Measurements from ENCODE around the gene MPHOSPH10.
A peak's percentile ranks its signal among the peaks of the same experiment; 100 is the strongest.
"Not testable (repeated sequence)": the region's sequence is repeated elsewhere in the genome, so short reads cannot be mapped to it uniquely, and the experiment has no call there.

The MPHOSPH10 gene

DNA sequence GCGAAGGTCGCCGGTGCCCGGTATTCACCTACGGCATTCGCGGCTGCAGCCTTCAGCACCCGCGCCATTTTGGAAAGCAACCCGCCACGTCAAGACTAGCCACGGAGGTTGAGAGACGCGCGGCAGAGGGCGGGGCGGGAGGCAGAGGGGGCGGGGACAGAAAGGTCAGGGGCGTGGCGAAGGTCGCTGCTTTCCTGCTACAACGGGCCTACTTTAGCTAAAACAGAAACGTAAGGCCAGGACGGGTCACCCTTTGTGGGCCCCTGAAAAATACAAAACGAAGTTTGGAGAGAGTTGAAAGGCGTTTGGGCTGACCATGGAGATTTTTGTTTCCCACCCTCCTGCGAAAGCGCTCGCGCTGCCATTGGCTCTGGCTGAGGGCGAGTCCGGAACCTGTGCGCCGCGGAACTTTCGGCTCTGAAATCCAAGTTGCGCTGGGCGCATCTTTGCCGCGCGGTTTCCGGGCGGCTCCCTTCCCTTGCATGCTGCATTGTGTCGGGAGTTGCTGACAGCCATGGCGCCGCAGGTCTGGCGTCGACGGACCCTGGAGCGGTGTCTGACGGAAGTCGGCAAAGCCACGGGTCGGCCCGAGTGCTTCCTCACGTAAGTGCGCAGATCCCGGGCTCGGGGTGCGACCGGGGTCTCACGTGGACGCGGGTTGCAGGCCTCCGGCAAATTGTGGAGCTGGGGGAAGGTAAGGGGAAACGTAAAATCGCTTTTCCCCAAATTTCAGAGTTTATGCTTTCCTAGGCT, at the start of gene MPHOSPH10, which contains the start of gene MCEE:
Gene MPHOSPH10 (plus strand): TSS at position 483 of the 753 bp plus-strand sequence. CDS start 32 bp downstream, at position 515.
Gene MCEE (minus strand): TSS at position 78 of the 753 bp plus-strand sequence. CDS start 10 bp downstream, at position 68.
- peak; percentile 84 for DNase-seq (ENCODE audit: low read depth)

- no peak for DNase-seq (ENCODE audit: low read depth)
Observed at GRCh38 chr2:71082402-71083252, 47.8 kb upstream of the MPHOSPH10 start.

DNA sequence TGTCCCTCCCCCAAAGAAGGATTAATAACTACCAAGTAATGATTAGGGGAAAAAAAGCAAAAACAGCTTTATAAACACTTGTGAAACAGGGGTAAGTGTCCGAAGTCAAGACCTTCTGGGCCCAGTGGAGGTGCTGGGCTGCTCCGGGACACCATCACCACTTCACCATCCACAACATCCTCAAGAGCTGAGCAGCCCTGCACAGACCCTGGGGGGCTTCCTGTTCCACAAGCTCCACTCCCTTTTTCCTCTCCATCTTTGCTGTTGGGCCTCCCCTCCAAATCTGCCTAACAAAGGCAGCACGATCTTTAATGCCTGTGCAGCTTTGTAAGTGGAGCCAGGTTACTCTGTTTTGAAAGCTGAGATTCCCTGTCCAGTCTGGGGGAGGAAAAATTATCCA, 47.1 kb upstream of the MPHOSPH10 start:
- DNase-seq (ENCODE audit: low read depth) = not testable (repeated sequence)

GRCh38 chr2:71083752-71084312, 46.6 kb upstream of the MPHOSPH10 start:
- not testable (repeated sequence) for DNase-seq (ENCODE audit: low read depth)

DNA sequence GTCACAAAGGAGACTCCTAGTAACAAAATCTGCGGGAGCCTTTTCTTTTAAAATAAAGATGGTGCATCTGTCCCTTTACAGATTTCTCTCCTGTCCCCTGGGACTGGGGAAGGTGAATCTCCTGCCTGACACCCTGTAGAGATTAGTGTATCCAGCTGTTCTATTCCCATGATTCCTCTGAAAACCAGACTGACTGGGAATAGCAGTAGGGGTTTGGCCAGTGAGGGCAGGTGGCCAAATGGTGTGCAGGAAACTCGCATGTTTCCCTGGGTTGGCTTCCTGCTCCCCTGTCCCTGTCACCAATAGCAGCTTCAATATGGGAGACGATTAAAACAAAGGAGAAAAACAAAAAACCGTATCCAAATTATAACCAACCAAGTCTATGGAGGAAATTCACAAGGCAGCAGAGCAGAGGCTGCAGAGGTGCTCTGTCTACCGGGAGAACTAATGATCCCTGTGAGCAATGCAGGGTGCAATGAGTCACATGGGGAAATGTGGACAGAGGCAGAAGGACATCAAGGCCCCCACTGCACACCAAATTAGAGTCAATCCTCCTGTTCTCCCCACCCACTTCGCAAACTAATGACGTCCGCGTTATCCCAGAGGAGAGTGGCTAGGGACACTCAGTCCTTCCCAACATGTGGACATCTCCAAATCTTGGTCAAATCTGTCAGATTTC, 45.0 kb upstream of the MPHOSPH10 start:
- DNase-seq (ENCODE audit: low read depth) = not testable (repeated sequence)

DNA sequence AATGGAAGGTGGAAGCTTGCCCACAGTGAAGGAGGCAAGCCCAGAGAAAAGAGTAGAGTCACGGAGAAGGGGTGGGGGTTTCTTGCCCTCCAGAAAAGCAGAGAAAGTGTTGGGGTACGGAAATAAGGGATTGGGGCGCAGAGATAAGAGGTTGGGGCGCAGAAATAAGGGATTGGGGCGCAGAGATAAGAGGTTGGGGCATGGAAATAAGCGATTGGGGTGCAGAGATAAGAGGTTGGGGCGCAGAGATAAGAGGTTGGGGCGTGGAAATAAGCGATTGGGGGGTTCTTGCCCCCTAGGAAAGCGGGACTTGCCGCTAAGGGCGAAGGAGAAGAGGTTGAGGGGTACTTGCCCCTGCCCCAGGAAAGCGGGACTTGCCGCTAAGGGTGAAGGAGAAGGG, 41.0 kb upstream of the MPHOSPH10 start:
- not testable (repeated sequence) for DNase-seq (ENCODE audit: low read depth)

- DNase-seq (ENCODE audit: low read depth) = not testable (repeated sequence)
Observed at GRCh38 chr2:71091808-71092207, 38.6 kb upstream of the MPHOSPH10 start.

GRCh38 chr2:71092491-71093260, 37.8 kb upstream of the MPHOSPH10 start:
- DNase-seq (ENCODE audit: low read depth) = not testable (repeated sequence)

DNA sequence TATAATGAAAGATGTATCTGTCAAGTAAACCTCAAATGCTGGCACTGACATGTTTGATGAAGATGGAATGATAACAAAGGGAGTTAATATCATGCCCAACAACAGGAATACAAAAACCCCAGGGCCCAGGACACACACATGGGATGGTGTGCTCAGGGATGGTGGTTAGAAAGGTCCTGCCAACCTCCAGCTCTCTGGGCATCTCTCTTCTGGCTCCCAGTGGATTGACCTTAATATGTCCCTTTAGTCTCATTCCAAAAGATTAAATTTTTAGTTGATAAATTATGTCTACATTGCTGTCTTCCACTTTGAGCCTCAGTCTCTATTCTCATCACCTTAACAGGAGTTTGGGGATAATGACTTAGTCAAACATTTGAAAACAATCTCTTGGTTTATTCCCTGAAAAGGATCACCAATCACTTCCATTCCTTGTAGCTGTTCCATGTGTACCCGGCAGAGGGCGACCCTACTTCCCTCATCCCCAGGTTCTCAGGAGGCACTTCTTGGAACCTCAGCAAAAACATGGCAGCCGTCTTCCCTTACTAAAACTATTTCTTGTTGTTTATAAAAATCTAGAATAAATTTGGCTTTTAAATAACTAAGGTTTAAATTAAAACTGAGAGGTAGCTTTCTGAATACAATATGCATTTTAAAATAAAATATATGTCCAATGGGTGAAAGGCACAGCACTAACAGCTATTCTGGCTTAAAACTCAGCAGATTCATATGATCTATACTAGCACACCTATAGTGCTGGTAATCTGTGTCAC, 30.1 kb upstream of the MPHOSPH10 start:
- DNase-seq (ENCODE audit: low read depth) = peak; percentile 49

- peak; percentile 84 for DNase-seq (ENCODE audit: low read depth)
Observed at GRCh38 chr2:71101656-71102055, 28.8 kb upstream of the MPHOSPH10 start.

DNA sequence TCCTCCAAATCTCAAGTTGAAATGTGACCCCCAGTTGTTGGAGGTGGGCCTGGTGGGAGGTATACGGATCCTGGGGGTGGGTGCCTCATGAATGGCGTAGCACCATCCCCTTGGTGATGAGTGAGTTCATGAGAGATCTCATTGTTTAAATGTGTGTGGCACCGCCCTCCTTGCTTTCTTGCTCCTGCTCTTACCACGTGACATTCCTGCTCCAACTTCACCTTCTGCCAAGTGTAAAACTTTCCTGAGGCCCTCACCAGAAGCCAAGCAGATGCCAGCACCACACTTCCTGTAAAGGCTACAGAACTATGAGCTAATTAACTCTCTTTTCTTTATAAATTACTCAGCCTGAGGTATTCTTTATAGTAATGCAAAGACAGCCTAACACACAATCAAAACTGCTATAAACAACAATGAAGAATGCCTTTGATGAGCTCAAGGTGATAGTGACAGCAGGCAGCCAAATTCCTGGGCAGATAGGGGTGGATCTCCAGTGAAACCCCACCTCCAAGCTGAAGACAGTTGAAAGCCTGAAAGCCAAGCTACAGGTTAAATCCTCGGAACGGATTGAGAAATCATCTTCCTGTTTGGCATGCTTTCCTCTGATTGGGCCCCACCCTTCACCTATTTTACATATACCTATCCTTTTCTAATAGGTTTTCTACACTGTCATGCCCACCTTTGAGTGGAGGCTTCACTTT, 27.3 kb upstream of the MPHOSPH10 start:
- DNase-seq (ENCODE audit: low read depth) = no peak

DNA sequence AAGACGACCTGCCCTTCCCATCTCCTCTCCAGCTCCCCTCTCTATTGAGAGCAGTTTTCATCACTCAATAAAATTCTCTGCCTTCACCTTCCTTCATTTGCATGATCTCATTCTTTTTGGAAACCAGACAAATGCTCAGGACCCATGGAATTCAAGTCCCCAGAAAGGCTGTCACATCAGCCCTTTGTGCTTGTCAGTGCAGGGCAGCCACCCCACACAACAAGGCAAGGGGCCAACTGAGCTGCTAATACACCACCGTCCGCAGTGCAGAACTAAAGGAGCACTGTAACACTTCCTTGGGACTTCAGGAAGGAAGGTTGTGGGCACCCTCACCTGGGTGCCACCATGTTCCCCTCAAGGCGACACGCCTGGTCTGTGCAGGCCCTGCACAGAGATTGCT, 26.6 kb upstream of the MPHOSPH10 start:
- DNase-seq (ENCODE audit: low read depth) = no peak

GRCh38 chr2:71106463-71106862, 24.0 kb upstream of the MPHOSPH10 start:
- not testable (repeated sequence) for DNase-seq (ENCODE audit: low read depth)

GRCh38 chr2:71108091-71108490, 22.3 kb upstream of the MPHOSPH10 start:
- no peak for DNase-seq (ENCODE audit: low read depth)

- no peak for DNase-seq (ENCODE audit: low read depth)
Observed at GRCh38 chr2:71113843-71114242, 16.6 kb upstream of the MPHOSPH10 start.

GRCh38 chr2:71117063-71117462, 13.4 kb upstream of the MPHOSPH10 start:
- DNase-seq (ENCODE audit: low read depth) = no peak

GRCh38 chr2:71120195-71120594, 10.2 kb upstream of the MPHOSPH10 start:
- no peak for DNase-seq (ENCODE audit: low read depth)

- no peak for DNase-seq (ENCODE audit: low read depth)
Observed at GRCh38 chr2:71121479-71121878, 9.0 kb upstream of the MPHOSPH10 start.

DNA sequence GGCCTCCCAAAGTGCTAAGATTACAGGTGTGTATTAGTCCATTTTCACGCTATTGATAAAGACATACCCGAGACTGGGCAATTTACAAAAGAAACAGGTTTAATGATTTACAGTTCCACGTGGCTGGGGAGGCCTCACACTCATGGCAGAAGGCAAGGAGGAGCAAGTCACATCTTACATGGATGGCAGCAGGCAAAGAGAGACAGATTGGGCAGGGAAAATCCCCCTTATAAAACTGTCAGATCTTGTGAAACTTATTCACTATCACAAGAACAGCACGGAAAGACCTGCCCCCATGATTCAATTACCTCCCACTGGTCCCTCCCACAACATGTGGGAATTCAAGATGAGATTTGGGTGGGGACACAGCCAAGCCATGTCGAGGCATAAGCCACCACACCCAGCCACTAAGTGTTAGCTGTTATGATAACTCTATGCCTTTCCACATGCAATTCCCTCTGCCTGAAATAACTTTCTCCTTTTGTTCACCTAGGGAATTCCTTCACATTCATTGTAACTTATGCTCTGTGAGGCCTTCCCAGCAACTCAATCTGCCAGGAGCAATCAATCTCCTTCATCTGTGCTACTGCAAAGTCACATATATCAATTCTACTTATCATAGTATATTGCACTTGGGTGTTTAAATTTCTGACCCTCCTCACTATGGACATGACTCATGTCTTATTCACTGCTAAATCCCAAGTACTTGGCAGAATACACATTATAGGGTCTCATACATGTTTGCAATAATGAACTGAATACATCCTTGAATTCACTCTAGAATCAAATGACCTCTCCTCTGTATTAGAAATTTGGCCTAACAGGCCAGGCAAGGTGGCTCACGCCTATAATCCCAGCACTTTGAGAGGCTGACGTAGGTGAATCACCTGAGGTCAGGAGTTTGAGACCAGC, 7.8 kb upstream of the MPHOSPH10 start:
- DNase-seq (ENCODE audit: low read depth) = no peak

Data from stromal cell of bone marrow (primary cell).